CD4-positive, alpha-beta T cell treated with Interleukin-17A for 4 hours (primary cell): ENCODE measurements around the gene TCF3.

Experiments
- DNase-seq: peaks from one replicate; pipeline ENCODE4 v3.0.0-alpha.2; 2020; ENCODE audit warnings: mixed read lengths

The TCF3 gene

GRCh38 chr19:1609103-1609396 lies 43.4 kb downstream of the TCF3 start:
- DNase-seq, result peak; percentile 66

DNA sequence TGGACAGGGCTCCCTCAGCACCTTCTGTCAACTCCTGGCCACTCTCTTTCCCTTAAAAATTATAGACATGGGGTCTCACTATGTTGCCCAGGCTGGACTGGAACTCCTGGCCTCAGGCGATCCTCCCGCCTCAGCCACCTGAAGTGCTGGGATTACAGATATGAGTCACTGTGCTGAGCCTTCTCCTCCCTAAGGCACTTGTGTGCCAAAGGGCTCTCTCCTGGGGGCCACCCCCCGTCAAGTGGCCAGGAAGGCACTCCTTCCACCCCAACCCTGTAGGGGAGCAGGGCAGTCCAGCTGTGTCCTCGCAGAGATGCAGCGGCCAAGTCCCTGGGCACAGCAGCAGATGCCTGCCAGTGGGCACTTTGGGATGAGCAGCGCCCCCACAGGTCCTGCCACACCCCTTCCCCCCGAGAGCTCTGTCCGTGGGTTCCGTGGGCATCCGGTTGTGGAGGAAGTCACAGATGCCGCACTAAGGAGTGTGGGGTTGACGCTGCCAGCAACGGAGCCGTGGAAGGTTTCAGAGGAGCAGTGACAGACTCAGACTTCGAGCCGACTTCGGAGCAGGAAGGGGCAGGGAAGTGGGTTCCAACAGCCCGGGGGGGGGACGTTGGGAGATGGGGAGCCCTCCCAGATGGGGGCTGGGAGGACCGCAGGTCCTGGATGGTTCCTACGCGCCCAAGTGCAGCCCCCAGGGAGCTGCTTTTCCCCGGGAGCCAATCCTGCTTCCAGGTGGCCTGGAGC lies 43.9 kb downstream of the TCF3 start:
- peak; percentile 60 for DNase-seq

DNA sequence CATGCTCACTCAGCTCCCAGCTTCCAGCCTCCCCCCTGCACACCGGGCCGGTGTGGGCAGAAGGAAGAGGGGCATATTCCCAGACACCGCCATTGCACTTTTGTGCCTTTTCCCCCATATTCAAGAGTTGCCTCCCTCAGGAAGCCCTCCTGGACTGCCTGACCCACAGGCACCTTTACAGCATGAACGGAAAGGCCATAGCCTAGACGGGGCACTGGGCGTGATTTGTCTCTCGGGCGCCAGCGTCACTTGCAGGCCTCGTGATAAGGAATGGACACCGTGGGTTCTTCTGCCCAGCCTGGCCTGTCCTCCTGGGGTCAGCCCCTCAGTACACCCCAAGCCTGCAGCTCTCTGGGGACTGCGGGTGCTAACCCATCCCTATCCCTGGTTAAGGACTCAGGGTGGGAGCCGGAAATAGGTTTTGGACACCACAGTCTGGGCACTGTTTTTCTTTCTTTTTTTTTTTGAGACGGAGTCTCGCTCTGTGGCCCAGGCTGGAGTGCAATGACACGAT lies 46.2 kb downstream of the TCF3 start:
- DNase-seq, result no peak

GRCh38 chr19:1605236-1606137 lies 46.9 kb downstream of the TCF3 start, which contains the start of gene UQCR11:
UQCR11 (minus strand) TSS chr19:1605462; CDS start chr19:1605409, 53 bp downstream.
- DNase-seq, result peak; percentile 94

- no peak for DNase-seq
These were observed 50.2 kb downstream of the TCF3 start for GRCh38 chr19:1602091-1602707.

DNA sequence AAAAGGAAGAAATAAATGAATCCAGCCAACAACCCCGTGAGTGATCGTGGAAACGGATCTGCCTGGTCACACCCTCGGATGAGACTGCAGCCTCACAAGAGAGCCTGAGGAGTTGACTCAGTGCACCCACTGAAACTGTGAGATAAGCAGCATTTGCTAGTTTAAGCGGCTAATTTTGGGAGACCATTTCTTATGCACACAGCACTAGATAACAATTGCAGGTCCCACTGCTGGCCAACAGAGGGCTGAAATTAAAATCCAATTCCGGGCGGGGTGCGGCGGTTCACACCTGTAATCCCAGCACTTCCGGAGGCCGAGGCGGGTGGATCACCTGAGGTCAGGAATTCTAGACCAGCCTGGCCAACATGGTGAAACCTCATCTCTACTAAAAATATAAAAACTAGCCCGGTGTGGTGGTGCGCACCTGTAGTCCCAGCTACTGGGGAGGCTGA lies 50.8 kb downstream of the TCF3 start:
- no peak for DNase-seq

GRCh38 chr19:1599460-1599846 lies 53.0 kb downstream of the TCF3 start:
- no peak for DNase-seq

DNA sequence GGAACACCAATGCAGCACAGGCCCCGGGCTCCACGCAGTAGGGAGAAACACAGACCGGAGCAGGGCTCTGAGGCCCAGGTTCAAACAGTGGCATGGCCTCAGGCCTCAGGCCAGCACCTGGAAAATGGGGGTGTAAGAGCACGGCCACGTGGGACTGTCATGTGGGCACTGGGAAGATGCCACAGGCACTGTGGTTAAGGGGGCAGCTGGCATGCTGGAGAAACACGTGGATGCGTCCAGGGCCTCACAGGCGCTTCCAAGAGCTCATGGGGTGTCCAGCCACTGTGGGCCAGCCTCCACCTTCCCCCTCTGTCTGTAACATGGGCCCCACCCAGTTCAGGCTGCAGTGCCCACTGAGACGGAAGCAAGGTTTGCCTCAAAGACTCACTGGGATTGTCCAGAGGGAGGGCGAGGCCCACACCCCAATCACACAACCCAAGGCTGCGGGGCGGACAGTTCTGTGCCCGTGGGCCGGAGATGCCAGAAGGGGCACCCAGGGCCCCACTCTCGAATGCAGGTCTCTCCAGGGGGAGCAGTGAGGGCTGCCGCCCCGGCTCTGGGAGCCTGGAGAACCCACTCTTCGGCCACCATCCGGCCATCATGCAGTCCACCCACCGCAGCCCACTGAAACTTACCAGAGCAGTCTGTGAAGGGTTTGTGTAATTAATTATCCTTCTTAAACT lies 53.5 kb downstream of the TCF3 start:
- no peak for DNase-seq

DNA sequence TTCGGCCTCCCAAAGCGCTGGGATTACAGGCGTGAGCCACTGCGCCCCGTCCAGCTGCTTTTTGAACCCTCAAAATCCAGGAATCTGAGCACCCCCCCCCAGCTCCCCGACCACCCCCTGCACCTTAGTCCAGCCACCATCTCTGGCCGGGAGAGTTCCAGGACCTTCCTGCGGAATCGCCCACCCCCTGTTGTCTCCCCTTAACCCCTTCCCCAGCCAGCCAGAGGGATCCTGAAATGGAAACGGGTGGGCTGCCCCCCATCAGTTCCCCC lies 59.0 kb downstream of the TCF3 start:
- no peak for DNase-seq

GRCh38 chr19:1592755-1593500 lies 59.5 kb downstream of the TCF3 start, which contains the start of gene MBD3:
MBD3 (minus strand) TSS chr19:1592865; CDS start chr19:1592631, 234 bp downstream.
- DNase-seq, result peak; percentile 94

GRCh38 chr19:1592024-1592754 lies 60.2 kb downstream of the TCF3 start:
- peak; percentile 89 for DNase-seq

DNA sequence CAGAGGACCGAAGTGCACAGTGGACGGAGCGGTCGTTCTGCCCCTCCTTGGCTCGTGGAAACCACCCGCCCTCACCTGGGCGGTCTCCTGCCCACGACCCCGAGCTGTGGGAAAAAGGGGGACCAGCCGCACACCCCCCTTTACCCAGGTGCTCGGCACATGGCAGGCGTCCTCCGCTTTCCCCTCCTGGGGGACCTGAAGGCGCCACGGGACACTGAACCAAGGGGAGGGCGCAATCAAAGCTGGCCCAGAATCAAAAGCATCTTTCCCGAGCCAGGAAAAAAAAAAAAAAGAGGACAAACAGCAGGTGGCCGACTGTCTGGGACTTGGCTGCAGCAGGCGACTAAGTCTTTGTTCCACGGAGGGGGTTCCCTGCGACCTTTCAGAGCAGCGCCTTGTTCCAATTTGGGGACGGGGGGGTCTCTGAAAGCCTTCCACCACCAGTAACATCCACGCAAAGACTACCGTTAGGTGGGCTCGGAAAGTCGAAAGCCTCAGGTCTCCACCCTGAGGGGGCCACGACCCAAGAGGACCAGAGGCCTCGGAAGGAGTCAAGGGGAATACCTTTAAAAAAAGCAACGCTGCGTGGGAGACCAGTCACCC lies 60.9 kb downstream of the TCF3 start:
- DNase-seq, result no peak

- DNase-seq, result peak; percentile 29
These were observed 61.6 kb downstream of the TCF3 start for GRCh38 chr19:1590641-1591397.

- no peak for DNase-seq
These were observed 64.5 kb downstream of the TCF3 start for GRCh38 chr19:1587872-1588271.

GRCh38 chr19:1585243-1585580 lies 67.2 kb downstream of the TCF3 start:
- DNase-seq, result no peak

- DNase-seq, result no peak
These were observed 67.7 kb downstream of the TCF3 start for GRCh38 chr19:1584500-1585242.

- no peak for DNase-seq
These were observed 70.2 kb downstream of the TCF3 start for GRCh38 chr19:1582201-1582600.

- DNase-seq, result no peak
These were observed 71.5 kb downstream of the TCF3 start for GRCh38 chr19:1580957-1581356.

- DNase-seq, result no peak
These were observed 72.0 kb downstream of the TCF3 start for GRCh38 chr19:1580382-1580781.

DNA sequence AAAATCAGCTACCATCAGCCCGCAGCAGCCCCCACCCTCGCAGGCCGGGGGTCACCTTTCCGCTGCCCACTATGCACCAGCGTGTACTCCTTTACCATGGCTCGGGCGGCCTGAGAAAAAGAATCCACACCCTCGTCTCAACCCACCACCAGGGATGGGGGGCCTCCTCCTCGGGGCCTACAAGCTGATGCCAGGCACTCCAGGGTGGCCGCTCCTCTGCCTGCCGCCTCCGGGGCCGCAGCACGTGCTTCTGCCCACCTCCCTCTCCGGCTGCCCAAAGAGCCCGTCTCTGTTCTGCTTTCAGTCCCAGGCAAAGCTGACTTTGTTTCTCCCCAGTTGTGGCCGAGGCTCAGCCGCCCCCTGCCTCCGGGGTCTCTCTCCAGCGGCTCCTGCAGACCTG lies 73.2 kb downstream of the TCF3 start:
- no peak for DNase-seq
